Measurements from ENCODE around the gene CAMSAP1. TPM values are rescaled to one million over a fixed set of nuclear protein-coding genes. Genes with fewer than 3 reads are reported as not detected.

Gene CAMSAP1
- total and polyA plus RNA-seq, 9 of the 15 experiments (the other 6 are each of a cell fraction or from before 2014, with no cell fraction given), result 1.5 to 28.8 (median 14.3) TPM

DNA sequence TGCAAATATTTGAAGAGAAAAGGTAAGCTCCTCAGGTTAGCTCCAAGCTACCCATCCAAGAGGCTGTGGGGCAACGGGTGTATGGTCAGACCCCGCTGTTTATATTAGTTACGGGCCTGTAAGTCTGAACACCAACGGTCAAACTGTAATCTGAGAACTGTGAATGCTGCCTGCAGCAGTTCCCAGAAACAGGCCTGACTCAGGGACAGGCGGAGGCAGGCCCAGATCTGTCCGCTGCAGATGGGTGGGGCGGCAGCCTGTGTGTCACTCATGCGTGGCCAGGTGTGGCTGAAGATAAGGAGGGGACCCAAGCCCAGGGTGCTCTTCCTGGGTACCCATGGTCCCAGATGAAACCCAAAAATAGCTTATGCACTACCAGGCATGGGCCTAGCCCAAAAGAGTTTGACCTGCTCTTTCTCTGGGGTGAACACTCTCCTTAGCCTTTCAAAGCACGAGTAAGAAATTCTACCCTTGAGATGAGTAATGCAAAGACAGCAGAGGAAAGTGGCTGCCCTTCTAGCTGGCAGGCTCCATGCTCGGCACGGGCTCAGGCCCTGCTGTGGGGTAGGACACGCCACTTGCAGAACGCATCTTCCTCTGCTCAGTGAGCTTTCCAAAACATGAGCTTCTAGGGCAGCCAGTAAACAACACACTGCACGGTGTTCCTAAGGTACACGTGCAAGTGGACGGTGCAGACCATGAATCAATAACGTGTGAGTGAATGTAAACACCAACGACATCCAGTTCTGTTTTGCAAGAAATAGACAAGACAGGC is 44.7 kb upstream of the CAMSAP1 start (continued):
- TF ChIP-seq SUPT5H (IDR thresholded peaks at IDR 0.05), result peak; percentile 40
- peak; percentile 19 for TF ChIP-seq HNRNPLL (IDR thresholded peaks at IDR 0.05; ENCODE audit: low read depth, low read length, poor library complexity, severe bottlenecking)
- 0 out of 2 replicates have a peak, but pooled peaks have one; percentile 15 for TF ChIP-seq BRD4 (IDR thresholded peaks at IDR 0.05)
- TF ChIP-seq HCFC1 (IDR thresholded peaks at IDR 0.05; ENCODE audit: low read depth, low read length), result peak; percentile 49; the same call in 1 of the 2 replicates
- TF ChIP-seq HMG20B (CRISPR knock-in tag; IDR thresholded peaks at IDR 0.05), result no peak
- TF ChIP-seq ASH1L (IDR thresholded peaks at IDR 0.05; ENCODE audit: borderline replicate concordance, low read depth, partially characterized antibody), result no peak
- no peak for TF ChIP-seq SRSF9 (IDR thresholded peaks at IDR 0.05; ENCODE audit: borderline replicate concordance, low read depth, low read length)
- TF ChIP-seq, protein P1, sequence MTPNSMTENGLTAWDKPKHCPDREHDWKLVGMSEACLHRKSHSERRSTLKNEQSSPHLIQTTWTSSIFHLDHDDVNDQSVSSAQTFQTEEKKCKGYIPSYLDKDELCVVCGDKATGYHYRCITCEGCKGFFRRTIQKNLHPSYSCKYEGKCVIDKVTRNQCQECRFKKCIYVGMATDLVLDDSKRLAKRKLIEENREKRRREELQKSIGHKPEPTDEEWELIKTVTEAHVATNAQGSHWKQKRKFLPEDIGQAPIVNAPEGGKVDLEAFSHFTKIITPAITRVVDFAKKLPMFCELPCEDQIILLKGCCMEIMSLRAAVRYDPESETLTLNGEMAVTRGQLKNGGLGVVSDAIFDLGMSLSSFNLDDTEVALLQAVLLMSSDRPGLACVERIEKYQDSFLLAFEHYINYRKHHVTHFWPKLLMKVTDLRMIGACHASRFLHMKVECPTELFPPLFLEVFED (CRISPR knock-in tag; conservative IDR thresholded peaks at IDR 0.05), result 0 out of 2 replicates have a peak, but pooled peaks have one; percentile 53
- 0 out of 2 replicates have a peak, but pooled peaks have one; percentile 35 for TF ChIP-seq ZNF707 (CRISPR knock-in tag; conservative IDR thresholded peaks at IDR 0.05)
- peak; percentile 83; the same call in 1 of the 2 replicates for TF ChIP-seq OTX1 (CRISPR knock-in tag; IDR thresholded peaks at IDR 0.05)
- no peak for TF ChIP-seq RBM17 (IDR thresholded peaks at IDR 0.05; ENCODE audit: borderline replicate concordance, low read depth, low read length)
- peak; percentile 12 for TF ChIP-seq SP2 (IDR thresholded peaks at IDR 0.05; ENCODE audit: extremely low read depth, low read depth, low read length, poor library complexity, severe bottlenecking)
- no peak for TF ChIP-seq HDAC6 (IDR thresholded peaks at IDR 0.05; ENCODE audit: low read depth, low read length)
- no peak for TF ChIP-seq MBD2 (IDR thresholded peaks at IDR 0.05; ENCODE audit: borderline replicate concordance, low read depth)
- TF ChIP-seq, protein P2, sequence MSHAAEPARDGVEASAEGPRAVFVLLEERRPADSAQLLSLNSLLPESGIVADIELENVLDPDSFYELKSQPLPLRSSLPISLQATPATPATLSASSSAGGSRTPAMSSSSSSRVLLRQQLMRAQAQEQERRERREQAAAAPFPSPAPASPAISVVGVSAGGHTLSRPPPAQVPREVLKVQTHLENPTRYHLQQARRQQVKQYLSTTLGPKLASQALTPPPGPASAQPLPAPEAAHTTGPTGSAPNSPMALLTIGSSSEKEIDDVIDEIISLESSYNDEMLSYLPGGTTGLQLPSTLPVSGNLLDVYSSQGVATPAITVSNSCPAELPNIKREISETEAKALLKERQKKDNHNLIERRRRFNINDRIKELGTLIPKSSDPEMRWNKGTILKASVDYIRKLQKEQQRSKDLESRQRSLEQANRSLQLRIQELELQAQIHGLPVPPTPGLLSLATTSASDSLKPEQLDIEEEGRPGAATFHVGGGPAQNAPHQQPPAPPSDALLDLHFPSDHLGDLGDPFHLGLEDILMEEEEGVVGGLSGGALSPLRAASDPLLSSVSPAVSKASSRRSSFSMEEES (CRISPR knock-in tag; IDR thresholded peaks at IDR 0.05), result peak; percentile 10; the same call in 1 of the 2 replicates
- no peak for TF ChIP-seq PRPF4 (IDR thresholded peaks at IDR 0.05; ENCODE audit: insufficient read depth, low read depth, low read length, poor library complexity, severe bottlenecking)
- TF ChIP-seq TBL1XR1 (IDR thresholded peaks at IDR 0.05; ENCODE audit: low read length in 2 of 2), result peak; percentile 92 to 99; a peak in 3 of 4 replicates
- no peak for TF ChIP-seq NFIX (CRISPR knock-in tag; IDR thresholded peaks at IDR 0.05; ENCODE audit: low read depth)
- TF ChIP-seq, protein P3, sequence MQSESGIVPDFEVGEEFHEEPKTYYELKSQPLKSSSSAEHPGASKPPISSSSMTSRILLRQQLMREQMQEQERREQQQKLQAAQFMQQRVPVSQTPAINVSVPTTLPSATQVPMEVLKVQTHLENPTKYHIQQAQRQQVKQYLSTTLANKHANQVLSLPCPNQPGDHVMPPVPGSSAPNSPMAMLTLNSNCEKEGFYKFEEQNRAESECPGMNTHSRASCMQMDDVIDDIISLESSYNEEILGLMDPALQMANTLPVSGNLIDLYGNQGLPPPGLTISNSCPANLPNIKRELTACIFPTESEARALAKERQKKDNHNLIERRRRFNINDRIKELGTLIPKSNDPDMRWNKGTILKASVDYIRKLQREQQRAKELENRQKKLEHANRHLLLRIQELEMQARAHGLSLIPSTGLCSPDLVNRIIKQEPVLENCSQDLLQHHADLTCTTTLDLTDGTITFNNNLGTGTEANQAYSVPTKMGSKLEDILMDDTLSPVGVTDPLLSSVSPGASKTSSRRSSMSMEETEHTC (IDR thresholded peaks at IDR 0.05), result peak; percentile 84
- TF ChIP-seq SMARCE1 (IDR thresholded peaks at IDR 0.05), result peak; percentile 99
- peak; percentile 39; the same call in 1 of the 2 replicates for TF ChIP-seq ZNF165 (CRISPR knock-in tag; IDR thresholded peaks at IDR 0.05; ENCODE audit: borderline replicate concordance)
- TF ChIP-seq HNRNPL (IDR thresholded peaks at IDR 0.05; ENCODE audit: low read depth, low read length), result 0 out of 2 replicates have a peak, but pooled peaks have one; percentile 29
- TF ChIP-seq SMAD2 (IDR thresholded peaks at IDR 0.05; ENCODE audit: low read depth, low read length), result no peak
- TF ChIP-seq ZNF76 (CRISPR knock-in tag; IDR thresholded peaks at IDR 0.05; ENCODE audit: borderline replicate concordance), result 0 out of 2 replicates have a peak, but pooled peaks have one; percentile 32
- no peak for TF ChIP-seq TAF9B (IDR thresholded peaks at IDR 0.05; ENCODE audit: partially characterized antibody)
